Gastrocnemius medialis (tissue), 4 donors: ENCODE data around the gene DGKG. TPM values are rescaled to one million over a fixed set of nuclear protein-coding genes. Genes with fewer than 3 reads are reported as not detected.

Experiments
- ATAC-seq, 2 donors: fragments of 150-250 bp; one replicate each; pipeline ENCODE4 v1.9.1; 2016
- DNase-seq, 2 donors: peaks; one replicate each; pipeline ENCODE4 v3.0.0-alpha.2; 2019
- H3K27ac ChIP-seq, 4 donors: fragments of 200-600 bp; sonication (generic); 1 replicate in 1 of 4; 2 replicates in 3 of 4; pipeline ENCODE4 v1.5.1; 2016 to 2018; ENCODE audit warnings: mild to moderate bottlenecking in 2 of 4, moderate library complexity in 1 of 4
- H3K27me3 ChIP-seq, 3 donors: fragments of 200-600 bp; sonication (generic) in 2 of 3; 1 replicate in 1 of 3; 2 replicates in 2 of 3; pipeline versions ENCODE4 v1.5.1 to v1.6.0; 2016 to 2019; ENCODE audit warnings: mild to moderate bottlenecking in 1 of 3, moderate library complexity in 1 of 3
- H3K36me3 ChIP-seq, 2 donors: fragments of 200-600 bp; sonication (generic) in 1 of 2; one replicate each; pipeline ENCODE4 v1.5.1; 2017 to 2018
- H3K4me1 ChIP-seq, 2 donors: fragments of 200-600 bp; sonication (generic) in 1 of 2; one replicate each; pipeline ENCODE4 v1.5.1; 2016 to 2017; ENCODE audit warnings: mild to moderate bottlenecking in 2 of 2
- H3K4me3 ChIP-seq, 4 donors: fragments of 200-600 bp; sonication (generic) in 3 of 4; 1 replicate in 1 of 4; 2 replicates in 3 of 4; pipeline ENCODE4 v1.5.1; 2016 to 2019; ENCODE audit warnings: mild to moderate bottlenecking in 2 of 4
- H3K9me3 ChIP-seq, 3 donors: fragments of 200-600 bp; sonication (generic) in 2 of 3; 1 replicate in 1 of 3; 2 replicates in 2 of 3; pipeline ENCODE4 v1.5.1; 2016 to 2019
- POLR2A ChIP-seq, 2 donors: fragments of 450-650 bp; IDR thresholded peaks; one replicate each; pipeline ENCODE4 v1.6.1; 2017; ENCODE audit warnings: antibody characterized with exemption in 2 of 2, mild to moderate bottlenecking in 2 of 2, moderate library complexity in 2 of 2
- in situ Hi-C, 4 donors: fragments of 200-750 bp; cut with MboI; loops; one replicate each; pipeline versions ENCODE4 v1.15.0 to v1.8.0; 2017; ENCODE audit warnings: low sequenced_read_pairs in 4 of 4
- intact Hi-C: fragments of 100-400 bp; cut with DNase I; formaldehyde crosslinking; loops from one replicate; pipeline ENCODE4 v1.15.1; 2023; ENCODE audit warnings: low total_unique reads
- total RNA-seq, 4 donors: library from RNA; depleted of rRNA; stranded (reverse); fragments of >200 nt; gene quantifications; one replicate each; pipeline versions ENCODE4 v1.1.0 to v1.2.3, GENCODE V29; 2016
- TF ChIP-seq, protein P1 (sequence below), 5 experiments: fragments of 450-650 bp in 3 of 5; fragments of 200-600 bp in 2 of 5; sonication (generic) in 2 of 5; IDR thresholded peaks in 4 of 5; conservative IDR thresholded peaks in 1 of 5; 1 replicate in 4 of 5; 2 replicates in 1 of 5; pipeline ENCODE4 v1.5.1; 2016 to 2019; ENCODE audit warnings: antibody characterized with exemption in 5 of 5, mild to moderate bottlenecking in 3 of 5, moderate library complexity in 3 of 5

DGKG gene
- total RNA-seq, 4 donors from 2014 or later, result 5.0 to 11.2 (median 7.7) TPM

DNA sequence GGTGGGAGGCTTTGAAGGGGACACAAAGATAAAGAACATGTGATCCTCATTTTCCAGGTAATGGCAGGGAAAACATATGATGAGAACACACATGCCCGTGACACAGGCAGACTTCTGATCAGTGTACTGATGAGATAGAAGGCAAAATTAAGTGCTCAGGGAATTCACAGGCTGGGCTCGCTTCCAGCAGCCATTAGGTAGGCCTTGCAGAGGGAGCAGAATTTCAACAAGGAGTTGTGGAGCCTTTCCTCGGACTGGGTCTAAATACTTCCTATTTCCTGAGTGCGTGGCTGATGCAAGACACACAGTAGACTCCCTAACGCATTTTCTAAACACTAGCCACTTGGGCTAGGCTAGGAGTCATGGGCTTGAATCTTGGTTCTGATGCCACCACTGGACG is 179.2 kb downstream of the DGKG start:
- Histone ChIP-seq H3K9me3 (no peaks in the 10 kb centered on the region), H3K27me3 (no peaks in the 10 kb centered on the region), H3K4me3 (no peak overlapping the region), H3K36me3 (no peaks in the 10 kb centered on the region), H3K4me1 (no peaks in the 10 kb centered on the region), H3K27ac (no peak overlapping the region)
- DNase-seq, result no peak
- intact Hi-C loops (no loop called here), in situ Hi-C loops (no loop called here)
- no peak for ATAC-seq
- TF ChIP-seq, protein P1, sequence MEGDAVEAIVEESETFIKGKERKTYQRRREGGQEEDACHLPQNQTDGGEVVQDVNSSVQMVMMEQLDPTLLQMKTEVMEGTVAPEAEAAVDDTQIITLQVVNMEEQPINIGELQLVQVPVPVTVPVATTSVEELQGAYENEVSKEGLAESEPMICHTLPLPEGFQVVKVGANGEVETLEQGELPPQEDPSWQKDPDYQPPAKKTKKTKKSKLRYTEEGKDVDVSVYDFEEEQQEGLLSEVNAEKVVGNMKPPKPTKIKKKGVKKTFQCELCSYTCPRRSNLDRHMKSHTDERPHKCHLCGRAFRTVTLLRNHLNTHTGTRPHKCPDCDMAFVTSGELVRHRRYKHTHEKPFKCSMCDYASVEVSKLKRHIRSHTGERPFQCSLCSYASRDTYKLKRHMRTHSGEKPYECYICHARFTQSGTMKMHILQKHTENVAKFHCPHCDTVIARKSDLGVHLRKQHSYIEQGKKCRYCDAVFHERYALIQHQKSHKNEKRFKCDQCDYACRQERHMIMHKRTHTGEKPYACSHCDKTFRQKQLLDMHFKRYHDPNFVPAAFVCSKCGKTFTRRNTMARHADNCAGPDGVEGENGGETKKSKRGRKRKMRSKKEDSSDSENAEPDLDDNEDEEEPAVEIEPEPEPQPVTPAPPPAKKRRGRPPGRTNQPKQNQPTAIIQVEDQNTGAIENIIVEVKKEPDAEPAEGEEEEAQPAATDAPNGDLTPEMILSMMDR (IDR thresholded peaks at IDR 0.05 in 4 of 5, conservative IDR thresholded peaks at IDR 0.05 in 1 of 5), result no peak
- no peak for TF ChIP-seq POLR2A (IDR thresholded peaks at IDR 0.05)

DNA sequence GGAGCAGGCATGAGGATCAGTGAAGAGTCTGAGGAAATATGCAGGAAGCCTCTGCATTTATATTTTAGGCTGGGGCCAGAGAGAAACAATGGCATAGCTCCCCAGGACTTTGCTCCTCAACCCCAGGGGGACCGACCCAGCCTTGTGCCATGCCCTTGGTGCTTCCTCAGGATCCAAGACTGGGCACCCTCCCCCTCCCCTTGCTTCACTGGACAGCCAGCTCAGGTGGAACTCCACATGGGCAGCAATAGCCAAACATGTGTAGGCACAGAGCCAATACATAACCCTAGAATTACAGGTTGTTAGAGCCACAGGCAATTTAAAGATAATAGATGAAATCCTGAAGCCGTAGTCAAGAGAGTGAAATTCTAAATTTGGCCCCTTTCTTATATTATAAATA is 180.1 kb downstream of the DGKG start:
- in situ Hi-C loops (no loop called here), intact Hi-C loops (no loop called here)
- no peak for DNase-seq
- H3K36me3 ChIP-seq, result no peaks in the 10 kb centered on the region
- H3K4me1 ChIP-seq, result no peaks in the 10 kb centered on the region
- H3K27me3 ChIP-seq, result no peaks in the 10 kb centered on the region
- no peak overlapping the region for H3K4me3 ChIP-seq
- no peaks in the 10 kb centered on the region for H3K9me3 ChIP-seq
- no peak overlapping the region for H3K27ac ChIP-seq
- ATAC-seq, result no peak
- TF ChIP-seq POLR2A (IDR thresholded peaks at IDR 0.05), result no peak
- TF ChIP-seq, protein P1 (IDR thresholded peaks at IDR 0.05 in 4 of 5, conservative IDR thresholded peaks at IDR 0.05 in 1 of 5), result no peak

DNA sequence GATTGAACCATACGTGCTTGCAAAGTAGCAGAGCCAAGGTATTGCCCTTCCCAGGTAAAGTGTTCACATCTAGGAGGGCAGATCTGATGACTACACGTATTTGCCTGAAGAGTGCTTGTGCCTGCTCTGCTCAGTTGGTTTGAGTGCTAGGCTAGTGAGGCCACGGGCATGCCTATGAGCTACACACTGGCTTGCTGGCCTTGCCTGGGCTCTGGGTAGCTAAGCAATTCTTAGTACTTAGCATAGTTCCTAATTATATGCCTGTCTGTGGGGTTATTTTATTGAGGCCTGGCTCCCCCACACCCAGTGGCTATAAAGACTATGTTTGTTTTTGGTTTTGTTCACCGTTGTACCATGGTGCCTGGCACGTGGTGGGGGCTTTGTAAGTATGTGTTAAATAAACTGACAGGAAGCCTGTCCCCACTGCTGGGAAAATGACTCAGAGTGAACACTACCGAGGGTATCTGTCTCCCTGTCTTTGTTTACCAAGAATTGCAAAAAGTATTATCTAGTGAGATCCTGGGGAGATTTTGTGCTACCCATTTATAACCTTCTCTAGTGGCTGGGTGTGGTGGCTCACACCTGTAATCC is 181.0 kb downstream of the DGKG start:
- no peak for DNase-seq
- no peak for ATAC-seq
- no peaks in the 10 kb centered on the region for H3K27me3 ChIP-seq
- no peaks in the 10 kb centered on the region for H3K36me3 ChIP-seq
- H3K4me3 ChIP-seq, result no peak overlapping the region
- H3K4me1 ChIP-seq, result no peaks in the 10 kb centered on the region
- in situ Hi-C loops (no loop called here), intact Hi-C loops (no loop called here)
- no peak overlapping the region for H3K27ac ChIP-seq
- TF ChIP-seq, protein P1 (IDR thresholded peaks at IDR 0.05 in 4 of 5, conservative IDR thresholded peaks at IDR 0.05 in 1 of 5), result no peak
- TF ChIP-seq POLR2A (IDR thresholded peaks at IDR 0.05), result no peak
- no peaks in the 10 kb centered on the region for H3K9me3 ChIP-seq

DNA sequence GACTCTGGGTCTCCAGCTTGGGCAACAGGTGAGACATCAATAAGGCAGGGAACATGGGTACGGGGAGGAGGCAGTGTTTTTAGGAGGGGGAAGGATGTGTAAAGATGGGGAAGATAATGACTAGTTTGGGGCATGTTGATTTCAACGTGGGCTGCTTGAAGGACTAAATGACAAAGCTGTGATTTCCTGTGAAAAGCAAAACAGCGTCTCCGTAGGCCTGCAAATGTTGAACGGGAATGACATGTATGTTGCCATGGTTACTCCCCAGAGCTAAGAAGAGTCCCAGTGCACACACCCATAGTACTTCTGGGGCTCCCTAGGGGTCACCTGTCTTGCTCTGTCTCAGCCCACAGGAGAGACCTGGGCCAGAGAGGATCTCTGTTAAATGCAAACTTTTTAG is 181.9 kb downstream of the DGKG start:
- no peak for TF ChIP-seq POLR2A (IDR thresholded peaks at IDR 0.05)
- TF ChIP-seq, protein P1 (IDR thresholded peaks at IDR 0.05 in 4 of 5, conservative IDR thresholded peaks at IDR 0.05 in 1 of 5), result no peak
- H3K27ac ChIP-seq, result no peak overlapping the region
- H3K36me3 ChIP-seq, result no peaks in the 10 kb centered on the region
- no peaks in the 10 kb centered on the region for H3K9me3 ChIP-seq
- no peaks in the 10 kb centered on the region for H3K27me3 ChIP-seq
- in situ Hi-C loops, result no loop called here
- H3K4me1 ChIP-seq, result no peaks in the 10 kb centered on the region
- intact Hi-C loops, result no loop called here
- DNase-seq (no peak), ATAC-seq (no peak)
- no peak overlapping the region for H3K4me3 ChIP-seq

DNA sequence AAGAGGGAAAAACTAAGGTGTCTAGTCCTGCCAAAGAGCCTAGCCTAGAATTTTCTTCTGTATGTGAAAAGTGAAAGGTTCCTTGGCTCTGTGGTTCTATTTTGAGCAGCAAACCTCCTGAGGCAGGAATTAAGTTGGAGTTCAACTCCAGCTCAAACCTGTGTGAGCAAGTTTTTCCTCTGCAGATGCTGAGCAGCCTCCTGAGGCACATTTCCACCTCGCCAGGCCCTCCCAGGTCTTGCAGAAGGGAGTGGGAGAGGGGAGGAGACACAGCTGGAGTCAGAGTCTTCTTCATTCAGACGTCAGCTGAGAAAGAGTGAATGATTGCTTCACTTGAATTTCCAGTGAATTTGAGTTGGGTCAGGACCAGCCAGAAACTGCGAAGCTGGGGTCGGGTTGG is 183.6 kb downstream of the DGKG start:
- Histone ChIP-seq H3K27me3 (no peaks in the 10 kb centered on the region), H3K27ac (no peak overlapping the region), H3K36me3 (no peaks in the 10 kb centered on the region), H3K4me1 (no peaks in the 10 kb centered on the region), H3K4me3 (no peak overlapping the region), H3K9me3 (no peaks in the 10 kb centered on the region)
- TF ChIP-seq, protein P1 (IDR thresholded peaks at IDR 0.05 in 4 of 5, conservative IDR thresholded peaks at IDR 0.05 in 1 of 5), result no peak
- no peak for TF ChIP-seq POLR2A (IDR thresholded peaks at IDR 0.05)
- DNase-seq (no peak), ATAC-seq (no peak)
- in situ Hi-C loops, result no loop called here
- intact Hi-C loops, result no loop called here
